GM12891 (cell line): ENCODE measurements around the gene GPR55.
A peak's percentile ranks its signal among the peaks of the same experiment; 100 is the strongest.

Source experiments
- DNase-seq: peaks from one replicate; pipeline ENCODE4 v3.0.0; 2011; ENCODE audit warnings: low spot score; ENCODE audit not compliant: insufficient read length
- FAIRE-seq: peaks from 2 replicates; lab custom pipeline; 2011; peaks lifted over from hg19 to GRCh38; lab: Jason Lieb, UNC
- PAX5 ChIP-seq: IDR thresholded peaks from 2 replicates; pipeline ENCODE4 v1.6.1; 2011; ENCODE audit warnings: low read length, moderate library complexity, mild to moderate bottlenecking; ENCODE audit not compliant: insufficient read depth, severe bottlenecking
- POLR2A ChIP-seq: IDR thresholded peaks from 2 replicates; pipeline ENCODE4 v1.6.1; 2011; ENCODE audit warnings: low read depth, low read length, control low read depth
- POLR2AphosphoS5 ChIP-seq: IDR thresholded peaks from 2 replicates; pipeline ENCODE4 v1.6.1; 2011; ENCODE audit warnings: low read depth, low read length, control low read depth
- POU2F2 ChIP-seq: IDR thresholded peaks from 2 replicates; pipeline ENCODE4 v1.6.1; 2011; ENCODE audit warnings: low read depth, mild to moderate bottlenecking, control low read depth, low read length, moderate library complexity
- SPI1 ChIP-seq: IDR thresholded peaks from 2 replicates; pipeline ENCODE4 v1.6.1; 2011; ENCODE audit warnings: low read depth, low read length, control low read depth
- TAF1 ChIP-seq: IDR thresholded peaks from 2 replicates; pipeline ENCODE4 v1.6.1; 2011; ENCODE audit warnings: low read depth, low read length, control low read depth

Gene GPR55

GRCh38 chr2:230872151-230872967 lies 52.7 kb downstream of the GPR55 start:
- FAIRE-seq (no peak), DNase-seq (no peak)
- TF ChIP-seq PAX5, result no peak
- TF ChIP-seq SPI1, result no peak
- no peak for TF ChIP-seq POLR2A
- TF ChIP-seq TAF1, result no peak
- no peak for TF ChIP-seq POLR2AphosphoS5
- TF ChIP-seq POU2F2, result no peak

GRCh38 chr2:230871361-230872150 lies 53.5 kb downstream of the GPR55 start:
- DNase-seq (no peak), FAIRE-seq (no peak)

GRCh38 chr2:230870544-230871360 lies 54.3 kb downstream of the GPR55 start:
- DNase-seq (no peak), FAIRE-seq (no peak)
- TF ChIP-seq POLR2AphosphoS5, result no peak
- no peak for TF ChIP-seq SPI1
- no peak for TF ChIP-seq TAF1
- no peak for TF ChIP-seq POU2F2
- TF ChIP-seq POLR2A, result no peak
- TF ChIP-seq PAX5, result no peak

More at GRCh38 chr2:230871361-230872150, 53.5 kb downstream of the GPR55 start:
- TF ChIP-seq POU2F2 (no peak), TAF1 (no peak), SPI1 (no peak), POLR2AphosphoS5 (no peak), POLR2A (no peak), PAX5 (no peak)

- FAIRE-seq (peak; percentile 16), DNase-seq (no peak)
- TF ChIP-seq TAF1 (no peak), POLR2A (no peak), POU2F2 (no peak), SPI1 (no peak), POLR2AphosphoS5 (no peak), PAX5 (no peak)
Observed at GRCh38 chr2:230869914-230870543, 55.0 kb downstream of the GPR55 start.

GRCh38 chr2:230868947-230869913 lies 55.8 kb downstream of the GPR55 start:
- TF ChIP-seq POLR2AphosphoS5 (no peak), TAF1 (no peak), PAX5 (no peak), POU2F2 (no peak), POLR2A (no peak), SPI1 (no peak)
- DNase-seq, result no peak
- peak; percentile 71 for FAIRE-seq

- peak; percentile 9 for FAIRE-seq
- no peak for DNase-seq
- TF ChIP-seq POU2F2 (no peak), POLR2A (no peak), PAX5 (no peak), TAF1 (no peak), POLR2AphosphoS5 (no peak), SPI1 (no peak)
Observed at GRCh38 chr2:230868161-230868946, 56.7 kb downstream of the GPR55 start.

GRCh38 chr2:230866756-230867523 lies 58.1 kb downstream of the GPR55 start:
- no peak for DNase-seq
- FAIRE-seq, result peak; percentile 62
- TF ChIP-seq POLR2AphosphoS5 (no peak), TAF1 (no peak), POU2F2 (no peak), SPI1 (no peak), POLR2A (no peak), PAX5 (no peak)
